Gastrocnemius medialis (tissue), 4 donors: ENCODE results near the gene NHLH2.

Experiments
- CTCF ChIP-seq, 5 experiments: fragments of 450-650 bp in 3 of 5; fragments of 200-600 bp in 2 of 5; sonication (generic) in 2 of 5; IDR thresholded peaks in 4 of 5; conservative IDR thresholded peaks in 1 of 5; 1 replicate in 4 of 5; 2 replicates in 1 of 5; pipeline ENCODE4 v1.5.1; 2016 to 2019; ENCODE audit warnings: antibody characterized with exemption in 5 of 5, mild to moderate bottlenecking in 3 of 5, moderate library complexity in 3 of 5
- POLR2A ChIP-seq, 2 donors: fragments of 450-650 bp; IDR thresholded peaks; one replicate each; pipeline ENCODE4 v1.6.1; 2017; ENCODE audit warnings: antibody characterized with exemption in 2 of 2, mild to moderate bottlenecking in 2 of 2, moderate library complexity in 2 of 2

DNA sequence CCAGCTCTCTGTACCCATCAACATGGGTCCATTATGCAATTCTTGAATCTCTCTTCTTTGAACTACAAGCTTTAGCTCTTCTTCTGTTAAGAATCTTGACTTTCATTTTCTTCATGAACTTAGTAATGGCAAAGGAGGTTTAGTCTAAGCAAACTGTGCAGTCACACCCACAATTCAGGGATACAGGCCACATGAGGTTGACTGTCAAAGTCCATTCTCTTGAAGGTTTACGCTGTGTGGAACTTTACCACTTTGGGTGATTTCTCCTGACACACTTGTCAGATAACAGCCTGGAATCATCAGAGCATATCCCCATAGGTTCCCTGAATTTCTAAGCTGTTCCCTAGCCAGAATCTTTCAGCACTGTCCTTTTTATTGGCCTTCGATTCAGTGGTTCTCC is 48.0 kb upstream of the NHLH2 start:
- TF ChIP-seq CTCF (IDR thresholded peaks at IDR 0.05 in 4 of 5, conservative IDR thresholded peaks at IDR 0.05 in 1 of 5) (no peak), POLR2A (IDR thresholded peaks at IDR 0.05) (no peak)
